Vagina (tissue), 2 donors: ENCODE measurements around the gene ZBTB49.

ENCODE experiments used
- POLR2A ChIP-seq, 2 donors: fragments of 450-650 bp; IDR thresholded peaks; one replicate each; pipeline ENCODE4 v1.6.1; 2017; ENCODE audit warnings: antibody characterized with exemption in 2 of 2, mild to moderate bottlenecking in 2 of 2, moderate library complexity in 2 of 2
- POLR2AphosphoS5 ChIP-seq, 2 donors: sonication (generic); formaldehyde crosslinking; IDR thresholded peaks; one replicate each; pipeline ENCODE4 v1.9.0; 2017; ENCODE audit warnings: antibody characterized with exemption in 2 of 2, mild to moderate bottlenecking in 2 of 2, low read depth in 1 of 2; ENCODE audit not compliant: insufficient read depth in 1 of 2

GRCh38 chr4:4368809-4369580 lies 78.9 kb downstream of the ZBTB49 start:
- no peak for TF ChIP-seq POLR2A (IDR thresholded peaks at IDR 0.05)
- no peak for TF ChIP-seq POLR2AphosphoS5 (IDR thresholded peaks at IDR 0.05; ENCODE audit: insufficient read depth in 1 of 2, low read depth in 1 of 2)
